OCI-LY7 (cell line): Measurements from ENCODE around the gene CTDSPL. TPM values are rescaled to one million over a fixed set of nuclear protein-coding genes. Genes with fewer than 3 reads are reported as not detected.
A peak's percentile ranks its signal among the peaks of the same experiment; 100 is the strongest.

ENCODE experiments used
- BruUV-seq: library from RNA; stranded (reverse); fragments of 400-500 nt; replicated peaks from 2 replicates; lab custom pipeline; 2021; lab: Mats Ljungman, UMichigan
- CTCF ChIA-PET: fragments of 300-600 bp; sonication (Branson Sonifier 250); formaldehyde crosslinking; loops from one replicate; lab custom pipeline; 2022; ENCODE audit warnings: antibody characterized with exemption; ENCODE audit not compliant: unreplicated experiment; lab: Charles Lee
- POLR2A ChIA-PET: fragments of 300-600 bp; sonication (Branson Sonifier 250); formaldehyde crosslinking; loops from one replicate; lab custom pipeline; 2022; ENCODE audit warnings: antibody characterized with exemption; lab: Charles Lee
- DNase-seq: peaks from one replicate; pipeline ENCODE4 v3.0.0-alpha.2; 2015; ENCODE audit warnings: low spot score
- H2AFZ ChIP-seq: fragments of 200-600 bp; sonication (generic), shearing (Covaris generic); 2 replicates; pipeline ENCODE4 v1.6.1; 2014; ENCODE audit warnings: mild to moderate bottlenecking, antibody characterized with exemption, low read length, moderate library complexity
- H3K27ac ChIP-seq: fragments of 200-600 bp; sonication (generic); 2 replicates; pipeline ENCODE4 v1.5.1; 2014; ENCODE audit warnings: mixed run types, low read depth, mild to moderate bottlenecking, moderate library complexity, low read length, inconsistent platforms; ENCODE audit not compliant: poor library complexity, severe bottlenecking
- H3K36me3 ChIP-seq: fragments of 200-600 bp; sonication (generic); 2 replicates; pipeline ENCODE4 v1.6.1; 2014; ENCODE audit warnings: mild to moderate bottlenecking, antibody characterized with exemption, low read length, moderate library complexity, mixed read lengths; ENCODE audit not compliant: insufficient read depth
- H3K4me1 ChIP-seq: fragments of 200-600 bp; sonication (generic); 2 replicates; pipeline ENCODE4 v1.5.1; 2014; ENCODE audit warnings: mild to moderate bottlenecking, low read length; ENCODE audit not compliant: insufficient read depth, poor library complexity, severe bottlenecking
- H3K4me2 ChIP-seq: fragments of 200-600 bp; sonication (generic); 2 replicates; pipeline ENCODE4 v1.6.1; 2014; ENCODE audit warnings: mild to moderate bottlenecking, low read length
- H3K4me3 ChIP-seq: fragments of 200-600 bp; sonication (generic); 2 replicates; pipeline ENCODE4 v1.5.1; 2014; ENCODE audit warnings: mild to moderate bottlenecking, low read depth, low read length; ENCODE audit not compliant: poor library complexity, severe bottlenecking
- H3K79me2 ChIP-seq: fragments of 200-600 bp; sonication (generic); 2 replicates; pipeline ENCODE4 v1.6.1; 2016; ENCODE audit warnings: low read depth, mild to moderate bottlenecking, low read length, moderate library complexity, mixed read lengths; ENCODE audit not compliant: insufficient read depth
- H3K9me2 ChIP-seq: fragments of 200-600 bp; sonication (generic); 2 replicates; pipeline ENCODE4 v1.6.1; 2016; ENCODE audit warnings: mild to moderate bottlenecking, low read length, mixed read lengths; ENCODE audit not compliant: insufficient read depth
- H3K9me3 ChIP-seq: fragments of 200-600 bp; sonication (generic); 2 replicates; pipeline ENCODE4 v1.6.1; 2014; ENCODE audit warnings: mild to moderate bottlenecking, mixed run types, low read length, mixed read lengths
- H4K20me1 ChIP-seq: fragments of 200-600 bp; sonication (generic); 2 replicates; pipeline ENCODE4 v1.6.1; 2014; ENCODE audit warnings: mild to moderate bottlenecking, antibody characterized with exemption, low read length, moderate library complexity, mixed read lengths; ENCODE audit not compliant: insufficient read depth
- EZH2phosphoT487 ChIP-seq: fragments of 200-600 bp; sonication (generic); IDR thresholded peaks from 2 replicates; pipeline ENCODE4 v1.6.1; 2018; ENCODE audit warnings: low read depth, borderline replicate concordance, mild to moderate bottlenecking, mixed run types, antibody characterized with exemption, low read length, moderate library complexity, mixed read lengths
- intact Hi-C: fragments of 100-400 bp; cut with micrococcal nuclease; formaldehyde crosslinking; loops from one replicate; pipeline ENCODE4 v1.10.0; 2022; ENCODE audit not compliant: unreplicated experiment
- total RNA-seq, 2 experiments: library from RNA; depleted of rRNA in 1 of 2; stranded (reverse); fragments of >200 nt in 1 of 2; shearing (Covaris generic) in 1 of 2; gene quantifications; 2 replicates each; pipeline ENCODE4 v1.2.3, GENCODE V29; 2014 to 2022
- TF ChIP-seq, protein P1 (sequence below): fragments of 200-600 bp; sonication (generic); conservative IDR thresholded peaks from 2 replicates; pipeline ENCODE4 v1.5.1; 2014; ENCODE audit warnings: mild to moderate bottlenecking, antibody characterized with exemption, low read length, moderate library complexity, mixed read lengths

CTDSPL gene
- total RNA-seq, 2 experiments from 2014 or later: 0.38 TPM; not detected in 1

- no peaks in the 10 kb centered on the region for H3K36me3 ChIP-seq
- POLR2A ChIA-PET: interaction anchor here (0.7 to 2.2 kb wide), 3 partner anchors 10 to 16 kb away, joined by 3 to 6 read pairs (median 4); no protein-coding TSS in a partner anchor
- TF ChIP-seq, protein P1, sequence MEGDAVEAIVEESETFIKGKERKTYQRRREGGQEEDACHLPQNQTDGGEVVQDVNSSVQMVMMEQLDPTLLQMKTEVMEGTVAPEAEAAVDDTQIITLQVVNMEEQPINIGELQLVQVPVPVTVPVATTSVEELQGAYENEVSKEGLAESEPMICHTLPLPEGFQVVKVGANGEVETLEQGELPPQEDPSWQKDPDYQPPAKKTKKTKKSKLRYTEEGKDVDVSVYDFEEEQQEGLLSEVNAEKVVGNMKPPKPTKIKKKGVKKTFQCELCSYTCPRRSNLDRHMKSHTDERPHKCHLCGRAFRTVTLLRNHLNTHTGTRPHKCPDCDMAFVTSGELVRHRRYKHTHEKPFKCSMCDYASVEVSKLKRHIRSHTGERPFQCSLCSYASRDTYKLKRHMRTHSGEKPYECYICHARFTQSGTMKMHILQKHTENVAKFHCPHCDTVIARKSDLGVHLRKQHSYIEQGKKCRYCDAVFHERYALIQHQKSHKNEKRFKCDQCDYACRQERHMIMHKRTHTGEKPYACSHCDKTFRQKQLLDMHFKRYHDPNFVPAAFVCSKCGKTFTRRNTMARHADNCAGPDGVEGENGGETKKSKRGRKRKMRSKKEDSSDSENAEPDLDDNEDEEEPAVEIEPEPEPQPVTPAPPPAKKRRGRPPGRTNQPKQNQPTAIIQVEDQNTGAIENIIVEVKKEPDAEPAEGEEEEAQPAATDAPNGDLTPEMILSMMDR: no peak
- no peak for TF ChIP-seq EZH2phosphoT487
- CTCF ChIA-PET: no interaction called here
- H2AFZ ChIP-seq: peak overlapping the region; percentile 58; the same call in 1 of the 2 replicates
- H3K4me2 ChIP-seq: no peak overlapping the region
- H3K4me1 ChIP-seq: peaks cover 23% of the 10 kb centered on the region
- no peaks in the 10 kb centered on the region for H3K9me2 ChIP-seq
- no peaks in the 10 kb centered on the region for H3K9me3 ChIP-seq
- H3K4me3 ChIP-seq: no peak overlapping the region
- intact Hi-C loops: no loop called here
- no peaks in the 10 kb centered on the region for H4K20me1 ChIP-seq
- H3K27ac ChIP-seq: no peak overlapping the region
- no TSS peak for BruUV-seq
- no peak for DNase-seq
- H3K79me2 ChIP-seq: no peaks in the 10 kb centered on the region
Measured at GRCh38 chr3:37890522-37890921, 28.8 kb downstream of the CTDSPL start.

DNA sequence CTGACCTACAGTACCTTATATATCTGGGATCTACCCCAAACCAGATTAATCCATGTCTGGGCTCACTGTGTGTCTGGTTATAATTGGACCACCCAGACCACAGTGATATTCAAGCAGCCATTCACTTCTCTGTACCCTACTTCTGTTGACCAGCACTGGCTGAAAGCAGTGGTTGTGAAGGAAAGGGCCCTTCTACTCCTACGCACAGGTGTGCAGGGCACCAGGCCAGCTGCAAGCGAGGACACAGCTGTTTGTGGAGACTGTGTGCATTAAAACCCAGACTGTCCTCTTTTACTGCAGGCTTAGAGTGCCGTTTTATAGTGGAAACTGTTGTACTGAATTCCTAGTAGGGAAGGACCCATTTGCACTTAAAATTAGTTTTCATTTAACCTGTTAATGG lies 29.5 kb downstream of the CTDSPL start:
- Histone ChIP-seq H3K4me1 (peaks cover 23% of the 10 kb centered on the region), H3K9me2 (no peaks in the 10 kb centered on the region), H3K36me3 (no peaks in the 10 kb centered on the region), H3K79me2 (no peaks in the 10 kb centered on the region), H3K27ac (no peak overlapping the region), H4K20me1 (no peaks in the 10 kb centered on the region), H3K9me3 (no peaks in the 10 kb centered on the region), H3K4me3 (no peak overlapping the region), H3K4me2 (no peak overlapping the region), H2AFZ (peak overlapping the region; percentile 58; the same call in 1 of the 2 replicates)
- DNase-seq: peak; percentile 35
- ChIA-PET POLR2A (no interaction called here), CTCF (no interaction called here)
- intact Hi-C loops: no loop called here
- TF ChIP-seq, protein P1: no peak
- TF ChIP-seq EZH2phosphoT487: no peak
- BruUV-seq: no TSS peak

DNA sequence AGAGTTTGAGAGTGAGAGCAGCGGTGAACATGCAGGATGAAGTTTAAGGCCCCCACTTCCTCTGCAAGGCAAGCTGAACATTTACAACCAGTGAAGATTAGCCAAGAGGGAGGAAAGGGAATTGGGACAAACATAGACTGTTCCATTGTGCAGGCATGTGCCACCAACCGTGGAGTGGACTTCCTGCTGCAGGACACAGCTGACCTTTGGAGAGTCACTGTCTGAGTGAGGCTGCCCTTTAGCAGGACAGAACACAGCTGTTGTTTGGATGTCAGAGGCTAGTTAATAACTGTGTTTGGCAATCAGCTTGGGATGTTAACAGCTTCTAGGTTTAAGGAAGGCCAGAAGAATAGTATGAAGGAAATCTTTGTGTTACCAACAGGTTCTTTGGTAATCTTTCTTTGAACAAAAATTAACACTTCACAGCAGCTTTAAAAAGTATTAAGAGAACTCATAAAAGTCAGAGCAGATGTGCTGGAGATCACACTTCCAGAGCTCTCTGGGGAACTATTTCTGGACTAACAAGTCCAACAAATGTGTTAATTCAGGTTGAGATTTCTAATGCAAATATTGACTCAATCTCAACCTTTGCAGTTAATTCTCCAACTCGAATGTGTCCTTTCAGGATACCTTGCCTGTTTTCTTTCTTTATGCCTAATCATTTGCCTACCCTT lies 31.4 kb downstream of the CTDSPL start:
- Histone ChIP-seq H3K4me3 (no peak overlapping the region), H3K4me1 (peaks cover 32% of the 10 kb centered on the region), H3K9me3 (no peaks in the 10 kb centered on the region), H3K27ac (no peak overlapping the region), H3K36me3 (no peaks in the 10 kb centered on the region), H4K20me1 (no peaks in the 10 kb centered on the region), H2AFZ (peak overlapping the region; percentile 50), H3K9me2 (no peaks in the 10 kb centered on the region), H3K79me2 (no peaks in the 10 kb centered on the region), H3K4me2 (peak overlapping the region; percentile 24)
- no TSS peak for BruUV-seq
- DNase-seq: no peak
- CTCF ChIA-PET: no interaction called here
- POLR2A ChIA-PET: interaction anchor here (1.1 kb wide), 1 partner anchor 18 kb away, joined by 3 read pairs; no protein-coding TSS in a partner anchor
- intact Hi-C loops: no loop called here
- TF ChIP-seq, protein P1: no peak
- no peak for TF ChIP-seq EZH2phosphoT487
